HG03442 (cell line): ENCODE measurements around the gene OSBPL9.
"Not testable (repeated sequence)": the region's sequence is repeated elsewhere in the genome, so short reads cannot be mapped to it uniquely, and the experiment has no call there.

Experiments used
- ATAC-seq: cut with Tn5 transposase; IDR thresholded peaks from one replicate; pipeline ENCODE4 v1.9.1; 2021; ENCODE audit warnings: mild to moderate bottlenecking, moderate library complexity; ENCODE audit not compliant: unreplicated experiment

OSBPL9 gene

DNA sequence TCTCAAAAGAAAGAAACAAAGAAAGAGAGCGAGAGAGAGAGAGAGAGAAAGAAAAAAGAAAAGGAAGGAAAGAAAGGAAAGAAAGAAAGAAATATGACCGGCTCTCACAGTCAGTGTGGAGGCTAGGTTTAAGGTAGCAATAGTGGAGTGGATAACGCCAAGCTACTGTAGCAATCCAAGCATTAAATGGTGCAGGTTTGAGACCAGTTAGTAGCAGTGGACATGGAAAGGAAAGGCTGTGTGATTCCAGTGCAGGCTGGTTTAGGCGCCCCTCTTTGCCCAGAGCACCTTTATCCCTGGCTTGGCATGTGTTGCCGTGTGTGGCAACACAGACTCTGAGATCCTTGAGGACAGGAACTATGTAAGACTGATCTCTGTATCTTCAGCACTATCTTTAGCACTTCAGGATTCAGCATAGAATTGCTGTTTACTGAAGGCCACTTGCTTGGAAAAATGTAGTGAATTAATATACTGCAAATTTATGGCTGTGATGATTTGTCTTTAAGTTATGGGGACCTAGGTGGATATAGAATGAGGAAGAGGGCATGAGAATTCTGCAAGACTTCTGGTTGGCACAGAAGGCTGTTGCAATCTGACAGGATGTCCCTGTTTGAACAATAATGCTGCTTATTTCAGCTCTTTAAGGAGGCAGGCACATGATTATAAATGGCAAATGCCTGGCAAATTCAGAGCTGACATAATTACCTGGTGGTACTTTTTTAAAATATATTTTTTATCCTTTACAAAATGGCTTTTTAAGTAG lies 10.8 kb upstream of the OSBPL9 start:
- ATAC-seq = no peak

DNA sequence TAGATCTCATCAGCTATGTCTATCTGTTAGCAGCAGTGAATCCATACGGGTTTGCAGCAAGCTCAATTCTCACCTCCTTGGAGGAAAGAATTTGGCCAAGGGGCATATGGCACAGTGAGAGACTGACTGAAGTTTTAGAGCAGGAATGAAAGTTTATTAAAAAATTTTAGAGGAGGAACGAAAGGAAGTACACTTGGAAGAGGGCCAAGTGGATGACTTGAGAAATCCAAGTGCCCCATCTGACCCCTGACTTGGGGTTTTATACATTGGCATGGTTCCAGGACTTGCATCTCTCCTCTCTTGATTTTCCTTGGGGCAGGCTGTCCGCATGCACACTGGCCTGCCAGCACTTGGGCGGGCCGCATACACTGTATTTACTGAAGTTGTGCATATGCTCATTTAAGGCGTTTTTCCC lies 9.2 kb upstream of the OSBPL9 start:
- ATAC-seq = no peak

- not testable (repeated sequence) for ATAC-seq
Observed at GRCh38 chr1:51610104-51610503, 6.8 kb upstream of the OSBPL9 start.

DNA sequence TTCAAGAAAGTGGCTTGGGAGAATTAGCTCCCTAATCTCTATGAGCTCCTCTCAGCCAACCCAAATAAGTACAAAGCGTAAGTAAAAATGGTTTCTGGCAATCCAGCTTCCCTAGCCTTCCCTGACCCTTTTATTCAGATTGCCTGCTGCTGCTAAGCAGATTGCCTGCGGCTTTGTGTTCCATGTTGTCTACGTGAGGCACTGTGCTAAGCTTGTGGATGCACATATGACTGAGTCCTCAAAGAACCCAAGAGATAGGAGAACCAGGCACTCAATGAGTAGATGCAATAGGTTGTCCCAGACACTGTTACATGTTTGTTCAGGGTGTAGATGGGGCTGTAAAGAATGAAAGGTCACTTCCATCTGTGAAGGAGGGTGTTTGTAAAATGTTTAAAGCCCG lies 6.3 kb upstream of the OSBPL9 start:
- no peak for ATAC-seq

GRCh38 chr1:51612447-51612961 lies 4.4 kb upstream of the OSBPL9 start:
- no peak for ATAC-seq

DNA sequence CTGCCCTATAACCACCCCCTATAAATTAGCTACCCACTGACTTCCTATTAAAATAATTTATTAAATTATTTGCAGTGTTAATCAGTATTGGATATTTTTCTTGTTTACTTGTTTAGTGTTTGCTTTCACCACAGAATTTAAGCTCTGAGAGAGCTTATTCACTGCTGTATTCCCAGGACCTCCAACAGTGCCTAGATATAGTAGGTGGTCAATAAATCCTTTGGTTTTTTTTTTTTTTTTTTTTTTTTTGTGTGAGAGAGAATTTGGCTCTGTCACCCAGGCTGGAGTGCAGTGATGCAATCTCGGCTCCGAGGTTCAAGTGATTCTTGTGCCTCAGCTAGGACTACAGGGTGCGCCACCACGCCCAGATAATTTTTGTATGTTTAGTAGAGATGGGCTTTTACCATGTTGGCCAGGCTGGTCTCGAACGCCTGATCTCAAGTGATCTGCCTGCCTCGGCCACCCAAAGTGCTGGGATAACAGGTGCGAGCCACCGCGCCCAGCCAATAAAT lies 1.1 kb upstream of the OSBPL9 start:
- no peak for ATAC-seq

DNA sequence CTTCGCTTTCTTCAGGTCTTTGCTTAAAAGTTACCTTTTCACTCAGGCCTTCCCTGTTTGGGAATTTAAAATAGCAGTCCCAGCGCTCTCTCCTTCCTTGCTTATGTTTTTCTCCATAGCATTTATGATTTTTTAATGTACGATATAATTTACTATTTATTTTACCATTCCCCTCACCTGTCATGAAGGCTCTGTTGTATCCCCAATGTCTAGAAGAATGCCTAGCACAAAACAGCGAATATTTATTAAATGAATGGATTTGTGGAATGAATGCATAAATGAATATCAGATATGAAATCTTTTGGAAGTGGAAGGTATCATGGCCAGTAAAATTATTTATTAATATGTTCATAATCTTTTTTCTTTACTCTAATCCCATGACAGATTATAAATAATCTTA lies 402 bp upstream of the OSBPL9 start:
- ATAC-seq = no peak

GRCh38 chr1:51618715-51619114 lies 1.8 kb downstream of the OSBPL9 start:
- no peak for ATAC-seq

DNA sequence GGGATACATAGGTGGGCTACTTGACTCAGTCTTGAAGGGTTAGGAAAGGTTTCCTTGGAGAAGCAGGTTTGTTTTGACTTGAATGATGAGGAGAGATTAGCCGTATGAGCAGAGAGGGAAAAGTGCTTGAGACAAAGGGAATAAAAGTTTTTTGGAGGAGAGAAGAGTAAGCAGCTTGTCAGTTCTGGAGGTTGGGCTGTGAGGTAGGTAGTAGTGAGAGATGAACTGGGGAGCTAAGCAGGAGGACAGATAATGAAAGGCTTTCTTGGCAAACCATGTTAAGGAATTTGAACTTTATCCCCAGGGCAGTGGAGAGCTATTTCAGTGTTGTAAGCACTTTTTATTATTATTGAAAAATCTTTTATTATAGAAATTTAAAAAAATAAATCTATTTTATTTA lies 3.6 kb downstream of the OSBPL9 start:
- ATAC-seq = no peak

DNA sequence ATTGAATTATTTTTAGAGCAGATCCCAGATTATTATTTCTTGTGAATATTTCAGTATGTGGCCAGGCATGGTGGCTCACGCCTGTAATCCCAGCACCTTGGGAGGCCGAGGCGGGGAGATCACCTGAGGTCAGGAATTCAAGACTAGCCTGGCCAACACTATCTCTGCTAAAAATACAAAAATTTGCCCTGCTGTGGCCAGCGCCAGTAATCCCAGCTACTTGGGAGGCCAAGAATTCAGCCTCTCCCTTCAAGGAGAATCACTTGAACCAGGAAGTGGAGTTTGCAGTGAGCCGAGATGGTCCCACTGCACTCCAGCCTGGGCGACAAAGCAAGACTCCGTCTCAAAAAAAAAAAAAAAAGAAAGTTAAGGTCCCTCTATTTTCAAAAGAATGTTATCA lies 4.3 kb downstream of the OSBPL9 start:
- ATAC-seq = no peak

DNA sequence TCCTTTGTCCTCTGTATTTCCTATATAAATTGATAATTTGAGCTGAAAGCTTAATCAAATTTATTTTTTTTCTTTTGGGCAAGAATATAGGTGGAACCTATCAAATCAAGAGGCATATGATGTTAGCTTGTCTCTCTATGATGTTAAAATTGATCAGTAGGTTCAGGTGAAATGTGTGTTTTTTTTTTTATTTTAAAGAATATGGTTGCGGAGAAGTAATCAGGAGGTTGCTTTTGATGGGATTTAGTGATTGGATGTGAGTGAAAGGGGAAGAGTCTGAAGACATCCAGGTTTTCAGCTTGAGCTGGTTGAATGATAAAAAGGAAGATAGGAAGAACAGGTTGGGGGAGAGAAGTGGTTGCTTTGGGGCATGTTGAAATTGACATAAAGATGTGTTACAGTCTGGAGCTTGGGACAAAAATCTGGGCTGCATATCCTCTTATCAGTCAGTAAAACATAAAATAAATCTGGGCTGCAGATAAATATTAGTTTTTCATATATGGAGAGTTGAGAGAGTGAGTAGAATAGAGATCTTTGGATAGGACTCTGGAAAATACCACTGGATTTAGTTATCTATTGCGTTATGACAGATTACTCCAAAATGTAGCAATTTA lies 5.1 kb downstream of the OSBPL9 start:
- no peak for ATAC-seq

DNA sequence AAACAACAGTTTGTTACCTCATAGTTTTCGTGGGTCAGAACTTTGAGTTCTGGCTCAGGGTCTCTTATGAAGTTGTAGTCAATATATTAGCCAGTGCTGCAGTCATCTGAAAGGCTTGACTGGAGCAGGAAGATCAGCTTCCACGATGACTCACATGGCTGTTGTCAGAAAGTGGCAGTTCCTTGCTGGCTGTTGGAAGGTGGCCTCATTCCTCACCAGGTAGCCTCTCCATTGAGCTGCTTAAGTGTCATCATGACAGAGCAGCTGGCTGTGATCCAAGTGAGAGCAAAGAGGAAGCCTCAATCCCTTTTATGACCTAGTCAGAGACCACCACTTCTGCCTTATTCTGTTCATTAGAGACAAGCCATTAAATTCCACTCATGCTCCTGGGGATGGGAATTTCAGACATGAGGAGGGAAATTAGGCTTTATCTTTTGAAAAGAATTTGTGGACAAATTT lies 5.6 kb downstream of the OSBPL9 start:
- ATAC-seq = no peak

GRCh38 chr1:51623025-51623424 lies 6.1 kb downstream of the OSBPL9 start:
- ATAC-seq = no peak

GRCh38 chr1:51623450-51623849 lies 6.6 kb downstream of the OSBPL9 start:
- no peak for ATAC-seq

DNA sequence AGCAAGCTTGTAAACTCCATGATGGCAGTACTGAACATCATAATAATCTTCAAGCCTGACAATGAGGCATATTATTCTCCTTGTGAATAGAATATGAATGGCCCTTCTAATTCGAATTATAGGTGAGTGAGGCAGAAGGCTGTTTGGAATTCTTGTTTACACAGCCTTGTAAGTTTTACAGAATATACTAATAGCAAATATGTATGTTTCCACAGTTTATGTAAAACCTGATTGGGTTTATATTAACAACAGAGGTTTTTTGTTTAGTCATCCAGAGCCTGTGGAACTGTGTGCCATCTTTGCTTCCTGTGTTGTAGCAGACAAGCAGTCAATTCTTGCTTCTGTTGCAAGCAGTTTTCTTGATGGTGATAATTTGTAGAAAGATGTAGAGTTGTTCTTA lies 8.0 kb downstream of the OSBPL9 start:
- ATAC-seq = no peak

DNA sequence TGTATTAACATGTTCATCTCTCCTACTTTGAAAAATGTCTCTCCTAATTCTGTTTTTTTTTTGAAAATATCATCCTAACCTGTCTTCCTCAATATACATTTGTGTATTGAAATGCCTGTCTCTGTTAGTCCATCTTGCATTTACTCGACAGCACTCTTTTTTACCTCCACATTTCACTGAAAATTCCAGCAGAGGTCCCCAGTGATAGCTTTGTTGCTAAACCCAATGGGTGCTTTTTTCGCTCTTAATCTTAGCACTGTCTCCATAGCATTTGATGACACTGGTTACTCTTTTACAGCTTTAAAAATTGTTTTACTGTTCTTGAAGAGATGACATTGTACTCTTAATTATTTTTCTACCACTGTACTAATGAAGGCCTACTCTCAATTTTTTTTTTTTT lies 10.8 kb downstream of the OSBPL9 start:
- ATAC-seq = no peak

DNA sequence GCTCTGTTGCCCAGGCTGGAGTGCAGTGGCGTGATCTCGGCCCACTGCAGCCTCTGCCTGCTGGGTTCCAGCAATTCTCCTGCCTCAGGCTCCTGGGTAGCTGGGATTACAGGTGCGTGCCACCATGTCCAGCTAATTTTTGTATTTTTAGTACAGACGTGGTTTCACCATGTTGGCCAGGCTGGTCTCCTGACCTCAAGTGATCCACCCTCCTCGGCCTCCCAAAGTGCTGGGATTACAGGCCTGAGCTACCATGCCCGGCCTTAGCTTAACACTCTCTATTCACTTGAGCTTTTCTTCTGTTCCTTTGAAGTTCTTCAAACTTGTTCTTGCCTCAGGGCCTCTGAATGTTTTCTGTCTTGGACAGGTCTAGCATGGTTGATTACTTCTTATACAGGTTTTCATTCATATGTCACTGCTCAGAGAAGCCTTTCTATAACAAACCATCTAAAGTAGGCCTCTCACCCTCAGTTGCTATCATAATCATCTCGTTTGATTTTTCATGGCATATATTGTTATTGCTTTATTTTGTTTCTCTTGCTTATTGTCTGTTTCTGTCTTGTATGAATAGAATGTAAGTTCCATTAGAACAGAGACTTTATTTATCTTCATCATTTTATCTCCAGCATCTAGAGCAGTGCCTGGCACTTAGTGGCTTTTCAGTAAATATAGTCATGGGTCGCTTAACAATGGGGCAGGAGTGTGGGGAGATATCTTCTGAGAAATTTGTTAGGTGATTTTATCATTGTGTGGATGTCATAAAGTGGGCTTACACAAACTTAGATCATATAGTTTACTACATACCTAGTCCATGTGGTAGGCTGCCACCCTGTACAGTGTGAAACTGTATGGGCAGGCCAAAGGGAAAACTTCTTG lies 12.1 kb downstream of the OSBPL9 start:
- ATAC-seq = no peak

- ATAC-seq = no peak
Observed at GRCh38 chr1:51629918-51630317, 13.0 kb downstream of the OSBPL9 start.

GRCh38 chr1:51630393-51630792 lies 13.5 kb downstream of the OSBPL9 start:
- no peak for ATAC-seq

GRCh38 chr1:51630922-51631321 lies 14.0 kb downstream of the OSBPL9 start:
- ATAC-seq = no peak

DNA sequence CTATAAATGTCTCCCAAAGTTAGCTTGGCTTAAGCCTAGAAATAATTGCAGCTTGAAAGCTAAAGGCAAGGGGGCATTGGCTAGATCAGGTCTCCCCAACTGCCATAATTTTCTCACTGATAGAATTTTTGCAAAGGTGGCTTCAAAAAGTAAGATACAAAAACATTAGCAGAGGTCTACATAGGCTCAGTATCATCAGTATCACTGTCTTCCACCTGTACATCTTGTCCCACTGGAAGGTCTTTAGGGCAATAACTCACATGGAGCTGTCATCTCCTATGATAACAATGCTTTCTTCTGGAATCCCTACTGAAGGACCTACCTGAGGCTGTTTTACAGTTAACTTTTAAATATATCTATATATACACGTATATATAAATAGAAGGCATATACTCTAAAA lies 14.9 kb downstream of the OSBPL9 start:
- no peak for ATAC-seq
